MM.1S (cell line): ENCODE data around the gene MAN1C1.
"Not testable (repeated sequence)": the region's sequence is repeated elsewhere in the genome, so short reads cannot be mapped to it uniquely, and the experiment has no call there.

Source experiments
- DNase-seq: peaks from one replicate; pipeline ENCODE4 v3.0.0-alpha.2; 2015
- H2AFZ ChIP-seq: fragments of 300-600 bp; sonication (generic); 2 replicates; pipeline ENCODE4 v1.6.0; 2016; ENCODE audit warnings: antibody characterized with exemption, low read length
- H3F3A ChIP-seq: fragments of 300-600 bp; sonication (generic); 2 replicates; pipeline ENCODE4 v1.6.1; 2016; ENCODE audit warnings: mild to moderate bottlenecking, antibody characterized with exemption, low read length, moderate library complexity, mixed read lengths; ENCODE audit not compliant: insufficient read depth
- H3K27ac ChIP-seq: fragments of 300-600 bp; sonication (generic); 2 replicates; pipeline ENCODE4 v1.5.1; 2016; ENCODE audit warnings: mild to moderate bottlenecking, low read length
- H3K27me3 ChIP-seq: fragments of 300-600 bp; sonication (generic); replicated peaks from 2 replicates; pipeline ENCODE4 v1.6.0; 2016; ENCODE audit warnings: low read length; ENCODE audit not compliant: insufficient read depth
- H3K36me3 ChIP-seq: fragments of 300-600 bp; sonication (generic); replicated peaks from 2 replicates; pipeline ENCODE4 v1.6.1; 2016; ENCODE audit warnings: mild to moderate bottlenecking, low read length, mixed read lengths; ENCODE audit not compliant: insufficient read depth
- H3K4me1 ChIP-seq: fragments of 300-600 bp; sonication (generic); 2 replicates; pipeline ENCODE4 v1.6.1; 2016; ENCODE audit warnings: low read length, mixed read lengths
- H3K4me2 ChIP-seq: fragments of 300-600 bp; sonication (generic); 2 replicates; pipeline ENCODE4 v1.6.0; 2016; ENCODE audit warnings: low read depth, low read length
- H3K4me3 ChIP-seq: fragments of 300-600 bp; sonication (generic); 2 replicates; pipeline ENCODE4 v1.5.1; 2016; ENCODE audit warnings: low read length, mixed read lengths
- H3K79me2 ChIP-seq: fragments of 300-600 bp; sonication (generic); 2 replicates; pipeline ENCODE4 v1.6.1; 2016; ENCODE audit warnings: mixed run types, low read length, mixed read lengths
- H3K9ac ChIP-seq: fragments of 300-600 bp; sonication (generic); 2 replicates; pipeline ENCODE4 v1.6.1; 2016; ENCODE audit warnings: low read length, mixed read lengths
- H3K9me2 ChIP-seq: fragments of 300-600 bp; sonication (generic); replicated peaks from 2 replicates; pipeline ENCODE4 v1.6.1; 2016; ENCODE audit warnings: mild to moderate bottlenecking, low read length, mixed read lengths; ENCODE audit not compliant: insufficient read depth
- H3K9me3 ChIP-seq: fragments of 300-600 bp; sonication (generic); replicated peaks from 2 replicates; pipeline ENCODE4 v1.6.1; 2016; ENCODE audit warnings: mild to moderate bottlenecking, low read length, mixed read lengths; ENCODE audit not compliant: insufficient read depth
- H4K20me1 ChIP-seq: fragments of 300-600 bp; sonication (generic); 2 replicates; pipeline ENCODE4 v1.6.1; 2016; ENCODE audit warnings: mild to moderate bottlenecking, low read length, moderate library complexity, mixed read lengths; ENCODE audit not compliant: insufficient read depth
- EZH2 ChIP-seq: fragments of 300-600 bp; sonication (generic); optimal IDR thresholded peaks from 2 replicates; pipeline ENCODE3; 2017; ENCODE audit warnings: low read depth, mild to moderate bottlenecking, antibody characterized with exemption, low read length, mixed read lengths
- EZH2phosphoT487 ChIP-seq: fragments of 300-600 bp; sonication (generic); IDR thresholded peaks from 2 replicates; pipeline ENCODE4 v1.6.1; 2018; ENCODE audit warnings: antibody characterized with exemption, low read length
- TF ChIP-seq, protein P1 (sequence below): fragments of 300-600 bp; sonication (generic); IDR thresholded peaks from 2 replicates; pipeline ENCODE4 v1.5.1; 2016; ENCODE audit warnings: antibody characterized with exemption, low read length, mixed read lengths

The MAN1C1 gene

DNA sequence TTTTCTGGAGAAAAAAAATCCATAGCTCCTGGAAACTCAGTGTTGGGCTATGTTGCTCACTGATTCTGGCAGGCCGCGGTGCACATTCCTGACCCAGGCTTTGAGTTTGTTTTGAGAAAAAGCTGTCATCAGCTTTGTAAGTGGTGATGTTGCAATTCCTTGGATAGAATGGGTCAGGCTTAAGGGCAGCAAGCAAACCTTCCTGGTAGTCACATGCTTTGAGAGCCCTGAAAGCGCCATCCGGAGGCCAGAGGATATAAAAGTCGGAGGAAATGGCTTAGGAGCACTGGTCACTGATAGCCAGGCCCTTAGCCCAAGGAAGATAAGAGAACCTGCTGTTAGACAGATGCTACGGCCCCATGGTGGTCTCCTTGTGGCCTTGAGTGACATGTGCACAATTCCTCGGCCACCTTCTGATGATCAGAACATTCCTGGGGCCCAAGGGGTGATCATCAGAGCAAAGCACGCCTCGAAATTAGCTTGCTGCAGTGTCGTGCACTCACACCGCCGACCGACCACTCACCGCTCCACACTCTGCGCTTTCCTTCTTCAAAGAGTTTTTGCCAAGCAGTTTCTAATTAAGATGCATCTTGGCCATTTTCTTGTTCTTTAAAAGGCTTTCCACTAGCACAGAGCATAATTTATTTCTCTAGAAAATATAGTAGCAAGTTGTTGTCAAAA, 78.6 kb downstream of the MAN1C1 start:
- H3K27me3 ChIP-seq, result no peaks in the 10 kb centered on the region
- no peaks in the 10 kb centered on the region for H4K20me1 ChIP-seq
- no peaks in the 10 kb centered on the region for H3K36me3 ChIP-seq
- no peaks in the 10 kb centered on the region; the same call in 1 of the 2 replicates for H3K79me2 ChIP-seq
- H3K4me3 ChIP-seq, result no peak overlapping the region
- no peaks in the 10 kb centered on the region for H3K9me3 ChIP-seq
- H2AFZ ChIP-seq, result no peak overlapping the region
- H3K9ac ChIP-seq, result no peak overlapping the region
- no peak for TF ChIP-seq EZH2phosphoT487
- H3K9me2 ChIP-seq, result no peaks in the 10 kb centered on the region
- H3F3A ChIP-seq, result no peaks in the 10 kb centered on the region
- no peak overlapping the region for H3K27ac ChIP-seq
- 0 out of 2 replicates have a peak, but pooled peaks cover 4% of the 10 kb centered on the region for H3K4me1 ChIP-seq
- DNase-seq, result no peak
- no peak overlapping the region for H3K4me2 ChIP-seq

DNA sequence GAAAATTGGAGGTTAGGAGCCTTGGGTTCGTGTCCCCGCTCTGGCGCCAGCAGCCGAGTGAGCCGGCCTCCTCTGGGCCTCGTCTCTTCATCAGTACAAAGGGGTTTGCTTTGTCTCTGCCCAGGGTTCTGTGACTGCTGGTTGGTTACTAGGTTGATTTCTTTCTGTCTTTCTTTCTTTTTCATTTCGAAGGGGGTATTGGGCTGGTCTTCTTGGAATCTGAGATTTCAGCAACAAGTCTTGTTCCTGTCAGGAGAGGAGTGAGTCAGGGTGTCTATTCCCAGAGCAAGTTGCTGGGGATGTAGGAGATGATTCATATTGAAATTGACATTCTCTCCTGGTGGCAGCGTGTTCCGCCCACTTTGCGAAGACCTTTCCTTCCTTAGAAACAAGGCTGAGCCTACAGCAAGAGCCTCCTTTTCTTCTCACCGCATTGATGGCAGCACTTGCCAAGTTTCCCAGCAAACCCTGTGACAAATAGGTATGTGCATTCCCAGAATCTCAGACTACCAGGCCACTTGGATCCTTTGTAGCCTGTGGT, 79.2 kb downstream of the MAN1C1 start:
- DNase-seq, result no peak
- Histone ChIP-seq H3K9ac (no peak overlapping the region), H3K36me3 (no peaks in the 10 kb centered on the region), H3K79me2 (no peaks in the 10 kb centered on the region; the same call in 1 of the 2 replicates), H3K9me2 (no peaks in the 10 kb centered on the region), H3F3A (no peaks in the 10 kb centered on the region), H3K27me3 (no peaks in the 10 kb centered on the region), H3K4me1 (0 out of 2 replicates have a peak, but pooled peaks cover 4% of the 10 kb centered on the region), H3K4me3 (no peak overlapping the region), H3K9me3 (no peaks in the 10 kb centered on the region), H4K20me1 (no peaks in the 10 kb centered on the region), H3K4me2 (no peak overlapping the region), H2AFZ (no peak overlapping the region), H3K27ac (no peak overlapping the region)
- TF ChIP-seq EZH2phosphoT487 (no peak), EZH2 (no peak)
- TF ChIP-seq, protein P1, sequence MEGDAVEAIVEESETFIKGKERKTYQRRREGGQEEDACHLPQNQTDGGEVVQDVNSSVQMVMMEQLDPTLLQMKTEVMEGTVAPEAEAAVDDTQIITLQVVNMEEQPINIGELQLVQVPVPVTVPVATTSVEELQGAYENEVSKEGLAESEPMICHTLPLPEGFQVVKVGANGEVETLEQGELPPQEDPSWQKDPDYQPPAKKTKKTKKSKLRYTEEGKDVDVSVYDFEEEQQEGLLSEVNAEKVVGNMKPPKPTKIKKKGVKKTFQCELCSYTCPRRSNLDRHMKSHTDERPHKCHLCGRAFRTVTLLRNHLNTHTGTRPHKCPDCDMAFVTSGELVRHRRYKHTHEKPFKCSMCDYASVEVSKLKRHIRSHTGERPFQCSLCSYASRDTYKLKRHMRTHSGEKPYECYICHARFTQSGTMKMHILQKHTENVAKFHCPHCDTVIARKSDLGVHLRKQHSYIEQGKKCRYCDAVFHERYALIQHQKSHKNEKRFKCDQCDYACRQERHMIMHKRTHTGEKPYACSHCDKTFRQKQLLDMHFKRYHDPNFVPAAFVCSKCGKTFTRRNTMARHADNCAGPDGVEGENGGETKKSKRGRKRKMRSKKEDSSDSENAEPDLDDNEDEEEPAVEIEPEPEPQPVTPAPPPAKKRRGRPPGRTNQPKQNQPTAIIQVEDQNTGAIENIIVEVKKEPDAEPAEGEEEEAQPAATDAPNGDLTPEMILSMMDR, result no peak

DNA sequence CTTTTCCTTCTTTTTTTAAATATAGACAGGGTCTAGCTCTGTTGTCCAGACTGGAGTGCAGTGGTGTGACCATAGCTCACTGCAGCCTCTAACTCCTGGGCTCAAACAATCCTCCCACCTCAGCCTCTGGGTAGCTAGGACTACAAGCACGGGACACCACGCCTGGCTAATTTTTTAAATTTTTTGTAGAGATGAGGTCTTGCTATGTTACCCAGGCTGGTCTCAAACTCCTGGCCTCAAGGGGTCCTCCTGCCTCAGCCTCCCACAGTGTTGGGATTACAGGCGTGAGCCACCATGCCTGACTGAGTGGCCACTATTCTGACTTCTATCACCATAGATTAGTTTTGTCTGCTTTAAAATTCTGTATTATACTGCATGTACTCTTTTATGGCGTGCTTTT, 80.1 kb downstream of the MAN1C1 start:
- H3K4me1 ChIP-seq, H3K79me2 ChIP-seq, H3K4me2 ChIP-seq, H3K9me2 ChIP-seq, H2AFZ ChIP-seq, H3K9me3 ChIP-seq, H4K20me1 ChIP-seq, H3F3A ChIP-seq, DNase-seq, H3K27me3 ChIP-seq, H3K9ac ChIP-seq, H3K36me3 ChIP-seq, H3K4me3 ChIP-seq, H3K27ac ChIP-seq: not testable (repeated sequence)

DNA sequence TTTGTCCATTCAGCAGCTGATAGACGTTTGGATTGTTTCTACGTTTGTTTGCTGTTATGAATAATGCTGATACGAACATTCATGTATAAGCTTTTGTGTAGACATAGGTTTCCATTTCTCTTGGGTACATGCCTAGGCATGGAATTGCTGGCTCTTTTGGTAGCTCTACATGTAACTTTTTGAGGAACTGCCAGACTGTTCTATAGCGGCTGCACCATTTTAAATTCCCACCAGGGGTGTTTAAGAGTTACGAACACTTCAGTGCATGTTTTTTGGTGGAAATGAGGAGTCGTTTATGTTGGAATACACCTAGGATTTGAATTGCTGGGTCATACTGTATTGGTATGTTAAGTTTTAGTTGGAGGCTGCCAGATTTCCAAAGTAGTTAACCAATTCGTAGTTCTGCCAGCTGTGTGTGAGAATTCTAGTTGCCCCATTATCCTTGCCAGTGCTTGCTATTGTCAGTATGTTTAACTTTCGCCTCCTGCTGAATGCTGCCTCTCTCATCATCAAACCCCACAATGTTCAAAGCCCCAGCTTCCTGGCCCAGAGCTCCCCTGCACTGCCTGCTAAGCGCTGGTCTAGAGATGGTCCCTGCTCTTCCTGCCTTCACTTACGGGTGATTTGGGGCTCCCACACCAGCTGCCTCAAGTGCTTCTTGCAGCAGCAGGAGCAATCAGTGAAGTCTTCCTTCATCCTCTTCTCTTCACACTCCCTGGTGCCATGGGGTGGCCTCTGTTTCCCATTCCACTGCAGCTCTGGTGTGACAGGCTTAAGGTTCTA, 81.0 kb downstream of the MAN1C1 start:
- no peaks in the 10 kb centered on the region for H3K36me3 ChIP-seq
- no peaks in the 10 kb centered on the region for H3K9me3 ChIP-seq
- DNase-seq, result no peak
- 0 out of 2 replicates have a peak, but pooled peaks cover 4% of the 10 kb centered on the region for H3K4me1 ChIP-seq
- H2AFZ ChIP-seq, result no peak overlapping the region
- H3K9me2 ChIP-seq, result no peaks in the 10 kb centered on the region
- H4K20me1 ChIP-seq, result no peaks in the 10 kb centered on the region
- H3K4me3 ChIP-seq, result no peak overlapping the region
- no peak overlapping the region for H3K27ac ChIP-seq
- H3K79me2 ChIP-seq, result no peaks in the 10 kb centered on the region; the same call in 1 of the 2 replicates
- TF ChIP-seq EZH2 (no peak), EZH2phosphoT487 (no peak)
- TF ChIP-seq, protein P1, result no peak
- H3K27me3 ChIP-seq, result no peaks in the 10 kb centered on the region
- no peak overlapping the region for H3K4me2 ChIP-seq
- H3F3A ChIP-seq, result no peaks in the 10 kb centered on the region
- H3K9ac ChIP-seq, result no peak overlapping the region
